ENCODE data around the gene SBF2. TPM values are rescaled to one million over a fixed set of nuclear protein-coding genes. Genes with fewer than 3 reads are reported as not detected.
A peak's percentile ranks its signal among the peaks of the same experiment; 100 is the strongest.

Gene SBF2
- total and polyA plus RNA-seq, 11 donors, result 10.4 to 33.9 (median 20.9) TPM

GRCh38 chr11:9806946-9807687 lies 486.9 kb downstream of the SBF2 start:
- H3K4me3 ChIP-seq, result no peak overlapping the region
- no peaks in the 10 kb centered on the region for H3K27me3 ChIP-seq
- H3K9me3 ChIP-seq, result no peaks in the 10 kb centered on the region
- H3K27ac ChIP-seq, result no peak overlapping the region
- H3K4me1 ChIP-seq, result peaks cover 2 to 28% (median 20%) of the 10 kb centered on the region in 12 donors
- TF ChIP-seq POLR2A (IDR thresholded peaks at IDR 0.05) (no peak), CTCF (IDR thresholded peaks at IDR 0.05) (no peak)
- 96 to 100% (median 97%) methylated on average over 4 of the region's 4 CpGs for WGBS, 4 donors
- intact Hi-C loops (cut with DNase I), result no loop called here
- H3K36me3 ChIP-seq, result peaks cover 0 to 59% (median 45%) of the 10 kb centered on the region in 9 donors
- DNase-seq (no peak), ATAC-seq (no peak)

GRCh38 chr11:9804419-9804902 lies 489.6 kb downstream of the SBF2 start:
- Histone ChIP-seq H3K9me3 (no peaks in the 10 kb centered on the region), H3K4me3 (no peak overlapping the region), H3K36me3 (peaks cover 0 to 41% (median 29%) of the 10 kb centered on the region in 9 donors), H3K27me3 (no peaks in the 10 kb centered on the region), H3K27ac (peak overlapping the region in 10 of 12 donors; percentile 11 to 78 (median 66)), H3K4me1 (peaks cover 2 to 39% (median 28%) of the 10 kb centered on the region in 12 donors)
- DNase-seq (no peak), ATAC-seq (no peak)
- no peak for TF ChIP-seq CTCF (IDR thresholded peaks at IDR 0.05)
- TF ChIP-seq POLR2A (IDR thresholded peaks at IDR 0.05), result no peak
- intact Hi-C loops (cut with DNase I), result loop anchor here in 1 of 10 donors (5.0 kb wide), 1 partner anchor 47 kb away; no protein-coding TSS in a partner anchor
- WGBS, 4 donors, result 81 to 88% (median 84%) methylated on average over 2 of the region's 2 CpGs

- intact Hi-C loops (cut with DNase I), result loop anchor here in 1 of 10 donors (5.0 kb wide), 1 partner anchor 47 kb away; no protein-coding TSS in a partner anchor
- Histone ChIP-seq H3K9me3 (no peaks in the 10 kb centered on the region), H3K4me1 (peaks cover 2 to 39% (median 28%) of the 10 kb centered on the region in 12 donors), H3K27ac (peak overlapping the region in 10 of 12 donors; percentile 11 to 78 (median 66)), H3K27me3 (no peaks in the 10 kb centered on the region), H3K36me3 (peaks cover 0 to 44% (median 27%) of the 10 kb centered on the region in 9 donors), H3K4me3 (no peak overlapping the region)
- no peak for ATAC-seq
- no peak for DNase-seq
- WGBS, 4 donors, result 39 to 54% (median 46%) methylated on average over 5 of the region's 5 CpGs
- TF ChIP-seq CTCF (IDR thresholded peaks at IDR 0.05) (no peak), POLR2A (IDR thresholded peaks at IDR 0.05) (no peak)
These were observed 490.2 kb downstream of the SBF2 start for GRCh38 chr11:9803685-9804418.
